PC-9 (cell line): ENCODE data around the gene GID4. TPM values are rescaled to one million over a fixed set of nuclear protein-coding genes. Genes with fewer than 3 reads are reported as not detected.

Experiments used
- BruUV-seq: library from RNA; stranded (reverse); fragments of 400-500 nt; replicated peaks from 2 replicates; lab custom pipeline; 2021; lab: Mats Ljungman, UMichigan
- CTCF ChIA-PET: fragments of 300-600 bp; sonication (Branson Sonifier 250); formaldehyde crosslinking; loops from one replicate; lab custom pipeline; 2022; ENCODE audit warnings: antibody characterized with exemption; lab: Charles Lee
- POLR2A ChIA-PET: fragments of 300-600 bp; sonication (Branson Sonifier 250); formaldehyde crosslinking; loops from one replicate; lab custom pipeline; 2022; ENCODE audit warnings: antibody characterized with exemption; ENCODE audit not compliant: unreplicated experiment; lab: Charles Lee
- DNase-seq, 2 experiments: peaks; one replicate each; pipeline versions ENCODE4 v3.0.0 to v3.0.0-alpha.2; 2015 to 2022; ENCODE audit warnings: mixed read lengths in 1 of 2
- H2AFZ ChIP-seq: fragments of 200-600 bp; sonication (generic); 2 replicates; pipeline ENCODE4 v1.8.1; 2017; ENCODE audit warnings: antibody characterized with exemption
- H3F3A ChIP-seq: fragments of 200-600 bp; sonication (generic); 2 replicates; pipeline ENCODE4 v1.8.1; 2017; ENCODE audit warnings: antibody characterized with exemption, mild to moderate bottlenecking, low read depth; ENCODE audit not compliant: insufficient read depth
- H3K27ac ChIP-seq: fragments of 200-600 bp; sonication (generic); 2 replicates; pipeline ENCODE4 v1.6.1; 2016; ENCODE audit warnings: mixed run types
- H3K27me3 ChIP-seq: fragments of 200-600 bp; sonication (generic); 2 replicates; pipeline ENCODE4 v1.6.1; 2016; ENCODE audit warnings: low read depth, mixed run types; ENCODE audit not compliant: insufficient read depth
- H3K36me3 ChIP-seq: fragments of 200-600 bp; sonication (generic); 2 replicates; pipeline ENCODE4 v1.6.1; 2016; ENCODE audit warnings: low read depth, mixed run types
- H3K4me1 ChIP-seq: fragments of 200-600 bp; sonication (generic); replicated peaks from 2 replicates; pipeline ENCODE4 v1.6.1; 2016; ENCODE audit warnings: mixed run types; ENCODE audit not compliant: insufficient read depth
- H3K4me2 ChIP-seq: fragments of 200-600 bp; sonication (generic); 2 replicates; pipeline ENCODE4 v1.6.1; 2017; ENCODE audit warnings: mixed run types
- H3K4me3 ChIP-seq: fragments of 200-600 bp; sonication (generic); 2 replicates; pipeline ENCODE4 v1.6.1; 2016; ENCODE audit warnings: mixed run types
- H3K79me2 ChIP-seq: fragments of 200-600 bp; sonication (generic); 2 replicates; pipeline ENCODE4 v1.6.1; 2017; ENCODE audit warnings: low read depth, mixed run types
- H3K9me2 ChIP-seq: fragments of 200-600 bp; sonication (generic); 2 replicates; pipeline ENCODE4 v1.8.1; 2017; ENCODE audit warnings: mild to moderate bottlenecking; ENCODE audit not compliant: insufficient read depth
- H3K9me3 ChIP-seq: fragments of 200-600 bp; sonication (generic); 2 replicates; pipeline ENCODE4 v1.8.1; 2016; ENCODE audit warnings: low read depth; ENCODE audit not compliant: insufficient read depth
- H4K20me1 ChIP-seq: fragments of 200-600 bp; sonication (generic); 2 replicates; pipeline ENCODE4 v1.8.1; 2017; ENCODE audit not compliant: insufficient read depth
- EZH2 ChIP-seq: fragments of 200-600 bp; sonication (generic); IDR thresholded peaks from 2 replicates; pipeline ENCODE4 v1.8.0; 2017; ENCODE audit warnings: antibody characterized with exemption, low read depth
- intact Hi-C: fragments of 100-400 bp; cut with micrococcal nuclease; formaldehyde crosslinking; loops from one replicate; pipeline ENCODE4 v1.10.0; 2022; ENCODE audit not compliant: unreplicated experiment
- total RNA-seq: library from RNA; stranded (reverse); gene quantifications from 2 replicates; pipeline ENCODE4 v1.2.3, GENCODE V29; 2021
- TF ChIP-seq, protein P1 (sequence below): fragments of 200-600 bp; sonication (generic); conservative IDR thresholded peaks from 2 replicates; pipeline ENCODE4 v1.6.1; 2017; ENCODE audit warnings: mixed run types, antibody characterized with exemption, mild to moderate bottlenecking, moderate library complexity

GID4 gene
- total RNA-seq, 1 experiment from 2014 or later = 19.0 TPM

DNA sequence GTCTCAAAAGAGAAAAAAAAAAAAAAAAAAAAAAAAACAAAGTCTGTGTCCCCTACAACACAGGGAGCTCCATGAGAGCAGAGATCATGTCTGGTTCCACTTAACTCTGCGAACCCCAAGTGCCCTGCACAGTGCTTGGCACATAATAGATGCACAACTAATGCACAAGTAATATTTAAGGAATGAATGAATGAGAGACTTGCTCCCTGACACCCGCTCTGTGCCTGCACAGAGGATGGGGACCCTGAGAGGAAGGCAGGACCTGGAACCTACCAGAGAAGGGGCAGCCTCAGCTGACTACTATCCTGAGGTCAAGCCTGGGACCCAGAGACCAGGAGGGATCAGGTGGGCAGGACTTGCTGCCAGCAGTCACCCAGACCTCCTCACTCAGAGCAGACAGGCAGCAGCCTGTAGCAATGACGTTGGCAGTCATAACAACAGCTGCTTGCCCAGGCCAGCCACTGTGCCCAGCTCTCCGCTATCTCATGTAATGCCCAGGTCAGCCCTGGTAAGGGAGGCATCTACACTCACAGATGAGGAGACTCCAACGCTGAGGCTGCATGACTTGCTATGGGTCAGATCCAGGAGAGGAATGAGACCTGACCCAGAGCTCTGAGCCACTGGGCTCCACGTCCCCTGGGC lies 72.2 kb downstream of the GID4 start:
- Histone ChIP-seq H3K9me2 (no peaks in the 10 kb centered on the region), H3K4me1 (no peaks in the 10 kb centered on the region), H4K20me1 (no peaks in the 10 kb centered on the region), H3K27ac (no peak overlapping the region), H3K4me3 (no peak overlapping the region), H2AFZ (no peak overlapping the region), H3F3A (no peaks in the 10 kb centered on the region; the same call in 1 of the 2 replicates), H3K36me3 (no peaks in the 10 kb centered on the region), H3K79me2 (no peaks in the 10 kb centered on the region), H3K9me3 (no peaks in the 10 kb centered on the region), H3K27me3 (no peaks in the 10 kb centered on the region), H3K4me2 (no peak overlapping the region)
- intact Hi-C loops = no loop called here
- POLR2A ChIA-PET = interaction anchor here (0.7 kb wide), 1 partner anchor 56 kb away, joined by 5 read pairs; no protein-coding TSS in a partner anchor
- DNase-seq = no peak
- no TSS peak for BruUV-seq
- TF ChIP-seq, protein P1, sequence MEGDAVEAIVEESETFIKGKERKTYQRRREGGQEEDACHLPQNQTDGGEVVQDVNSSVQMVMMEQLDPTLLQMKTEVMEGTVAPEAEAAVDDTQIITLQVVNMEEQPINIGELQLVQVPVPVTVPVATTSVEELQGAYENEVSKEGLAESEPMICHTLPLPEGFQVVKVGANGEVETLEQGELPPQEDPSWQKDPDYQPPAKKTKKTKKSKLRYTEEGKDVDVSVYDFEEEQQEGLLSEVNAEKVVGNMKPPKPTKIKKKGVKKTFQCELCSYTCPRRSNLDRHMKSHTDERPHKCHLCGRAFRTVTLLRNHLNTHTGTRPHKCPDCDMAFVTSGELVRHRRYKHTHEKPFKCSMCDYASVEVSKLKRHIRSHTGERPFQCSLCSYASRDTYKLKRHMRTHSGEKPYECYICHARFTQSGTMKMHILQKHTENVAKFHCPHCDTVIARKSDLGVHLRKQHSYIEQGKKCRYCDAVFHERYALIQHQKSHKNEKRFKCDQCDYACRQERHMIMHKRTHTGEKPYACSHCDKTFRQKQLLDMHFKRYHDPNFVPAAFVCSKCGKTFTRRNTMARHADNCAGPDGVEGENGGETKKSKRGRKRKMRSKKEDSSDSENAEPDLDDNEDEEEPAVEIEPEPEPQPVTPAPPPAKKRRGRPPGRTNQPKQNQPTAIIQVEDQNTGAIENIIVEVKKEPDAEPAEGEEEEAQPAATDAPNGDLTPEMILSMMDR = no peak
- no peak for TF ChIP-seq EZH2
- CTCF ChIA-PET = no interaction called here

DNA sequence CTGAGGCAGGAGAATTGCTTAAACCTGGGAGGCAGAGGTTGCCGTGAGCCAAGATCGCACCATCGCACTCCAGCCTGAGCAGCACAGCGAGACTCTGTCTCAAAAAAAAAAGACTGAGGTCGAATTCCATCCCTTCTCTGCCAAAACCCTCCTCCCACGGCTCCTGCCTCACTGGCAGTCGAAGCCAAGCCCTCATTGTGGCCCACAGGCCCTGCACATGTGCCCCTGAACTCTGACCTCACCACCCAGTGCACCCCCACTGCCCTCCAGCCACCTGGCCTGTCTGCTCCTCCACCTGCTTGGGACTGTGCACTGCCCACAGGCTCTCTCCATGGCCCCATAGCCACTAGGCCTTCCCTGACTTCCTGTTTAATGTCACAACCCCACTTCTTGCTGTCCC lies 76.3 kb downstream of the GID4 start:
- Histone ChIP-seq H3K27me3 (no peaks in the 10 kb centered on the region), H3K36me3 (no peaks in the 10 kb centered on the region), H3K9me3 (no peaks in the 10 kb centered on the region), H3K4me3 (no peak overlapping the region), H3K4me2 (no peak overlapping the region), H3F3A (no peaks in the 10 kb centered on the region), H3K9me2 (no peaks in the 10 kb centered on the region), H4K20me1 (no peaks in the 10 kb centered on the region), H3K27ac (no peak overlapping the region), H3K4me1 (no peaks in the 10 kb centered on the region), H3K79me2 (no peaks in the 10 kb centered on the region), H2AFZ (no peak overlapping the region)
- TF ChIP-seq, protein P1 = no peak
- no peak for TF ChIP-seq EZH2
- intact Hi-C loops = no loop called here
- no peak for DNase-seq
- ChIA-PET POLR2A (no interaction called here), CTCF (no interaction called here)
- no TSS peak for BruUV-seq

DNA sequence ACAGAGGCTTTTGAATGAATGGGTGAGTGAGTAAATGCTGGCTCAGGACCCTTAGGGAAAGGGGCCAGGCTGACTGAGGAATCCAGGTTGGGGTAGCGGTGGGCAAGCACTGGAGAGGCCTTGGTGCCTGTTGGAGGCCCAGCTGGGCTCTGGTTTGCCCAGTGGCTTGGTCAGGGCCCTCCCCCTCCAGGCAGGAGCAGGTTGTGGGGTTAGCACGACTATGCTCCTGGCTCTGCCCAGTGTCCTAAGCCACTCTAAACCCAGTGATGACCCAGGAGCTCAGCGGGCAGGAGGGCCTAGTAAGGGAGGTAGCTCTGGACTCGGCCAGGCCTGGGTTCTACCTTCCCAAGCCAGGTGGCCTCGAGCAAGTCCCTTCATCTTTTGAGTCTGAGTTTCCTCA lies 76.9 kb downstream of the GID4 start:
- H3K4me2 ChIP-seq = no peak overlapping the region
- POLR2A ChIA-PET = no interaction called here
- CTCF ChIA-PET = no interaction called here

More for the DNA sequence above, 76.9 kb downstream of the GID4 start:
- BruUV-seq = no TSS peak
- Histone ChIP-seq H3K4me3 (no peak overlapping the region), H2AFZ (no peak overlapping the region), H3K79me2 (no peaks in the 10 kb centered on the region), H3K36me3 (no peaks in the 10 kb centered on the region), H3K9me2 (no peaks in the 10 kb centered on the region), H4K20me1 (no peaks in the 10 kb centered on the region), H3K27ac (no peak overlapping the region), H3K4me1 (no peaks in the 10 kb centered on the region), H3F3A (no peaks in the 10 kb centered on the region), H3K27me3 (no peaks in the 10 kb centered on the region), H3K9me3 (no peaks in the 10 kb centered on the region)
- TF ChIP-seq, protein P1 = no peak
- TF ChIP-seq EZH2 = no peak
- no peak for DNase-seq
- intact Hi-C loops = no loop called here
